Smooth muscle cell (in vitro differentiated cells): ENCODE data around the gene OR51E2. TPM values are rescaled to one million over a fixed set of nuclear protein-coding genes. Genes with fewer than 3 reads are reported as not detected.

Experiments
- DNase-seq: peaks from one replicate; lab custom pipeline; 2025; ENCODE audit not compliant: unreplicated experiment; lab: John Stamatoyannopoulos, UW
- H2AFZ ChIP-seq: fragments of 200-600 bp; sonication (generic); 2 replicates; pipeline ENCODE4 v1.6.0; 2016; ENCODE audit warnings: antibody characterized with exemption, low read depth, mild to moderate bottlenecking
- H3F3A ChIP-seq: fragments of 200-600 bp; sonication (generic); 2 replicates; pipeline ENCODE4 v1.6.0; 2017; ENCODE audit warnings: antibody characterized with exemption, low read depth
- H3K27ac ChIP-seq: fragments of 200-600 bp; sonication (generic); 2 replicates; pipeline ENCODE4 v1.5.1; 2016; ENCODE audit warnings: low read depth, mild to moderate bottlenecking
- H3K27me3 ChIP-seq: fragments of 200-600 bp; sonication (generic); 2 replicates; pipeline ENCODE4 v1.6.1; 2016; ENCODE audit warnings: low read depth, mild to moderate bottlenecking
- H3K36me3 ChIP-seq: fragments of 200-600 bp; sonication (generic); 2 replicates; pipeline ENCODE4 v1.5.1; 2016; ENCODE audit warnings: low read depth
- H3K4me1 ChIP-seq: fragments of 200-600 bp; sonication (generic); 2 replicates; pipeline ENCODE4 v1.5.1; 2016; ENCODE audit warnings: low read depth
- H3K4me2 ChIP-seq: fragments of 200-600 bp; sonication (generic); 2 replicates; pipeline ENCODE4 v1.6.0; 2016; ENCODE audit warnings: mild to moderate bottlenecking
- H3K4me3 ChIP-seq: fragments of 200-600 bp; sonication (generic); 2 replicates; pipeline ENCODE4 v1.5.1; 2016; ENCODE audit warnings: mild to moderate bottlenecking
- H3K79me2 ChIP-seq: fragments of 200-600 bp; sonication (generic); 2 replicates; pipeline ENCODE4 v1.6.0; 2016; ENCODE audit warnings: low read depth, mild to moderate bottlenecking
- H3K9ac ChIP-seq: fragments of 200-600 bp; sonication (generic); 2 replicates; pipeline ENCODE4 v1.6.0; 2016; ENCODE audit warnings: low read depth
- H3K9me3 ChIP-seq: fragments of 200-600 bp; sonication (generic); replicated peaks from 2 replicates; pipeline ENCODE4 v1.5.1; 2016; ENCODE audit warnings: low read depth
- H4K20me1 ChIP-seq: fragments of 200-600 bp; sonication (generic); 2 replicates; pipeline ENCODE4 v1.6.0; 2016; ENCODE audit warnings: low read depth
- CTCF ChIP-seq: fragments of 200-600 bp; sonication (generic); IDR thresholded peaks from 2 replicates; pipeline ENCODE4 v1.5.1; 2017; ENCODE audit warnings: borderline replicate concordance, mild to moderate bottlenecking, antibody characterized with exemption; ENCODE audit not compliant: insufficient read depth, poor library complexity, severe bottlenecking
- WGBS: methylation state at CpG from one replicate; pipeline ENCODE4 v1.1.7; 2016; ENCODE audit warnings: low lambda C conversion rate; 5-methylcytosine and 5-hydroxymethylcytosine counted together
- polyA plus RNA-seq: library from polyadenylated mRNA; unstranded; fragments of >200 nt; fragmentation: Nextera tagmentation; extraction: Ambion mirVana; gene quantifications from 2 replicates; pipeline ENCODE4 v1.2.1, GENCODE V29; 2016
- total RNA-seq: library from RNA; depleted of rRNA; stranded (reverse); fragments of >200 nt; gene quantifications from 2 replicates; pipeline ENCODE4 v1.2.3, GENCODE V29; 2014

Gene OR51E2
- total and polyA plus RNA-seq, 2 experiments from 2014 or later, result not detected

GRCh38 chr11:4647766-4648165, 49.9 kb downstream of the OR51E2 start:
- TF ChIP-seq CTCF, result no peak
- Histone ChIP-seq H3K9me3 (no peaks in the 10 kb centered on the region), H3K79me2 (no peaks in the 10 kb centered on the region), H3K4me1 (no peaks in the 10 kb centered on the region), H3K27ac (no peak overlapping the region), H3K27me3 (peaks cover 4% of the 10 kb centered on the region), H3K4me2 (no peak overlapping the region), H3K9ac (no peak overlapping the region), H3F3A (no peaks in the 10 kb centered on the region), H2AFZ (no peak overlapping the region), H3K4me3 (no peak overlapping the region), H4K20me1 (no peaks in the 10 kb centered on the region), H3K36me3 (no peaks in the 10 kb centered on the region)
- WGBS, result 67% methylated on average over 4 of the region's 4 CpGs
- no peak for DNase-seq

GRCh38 chr11:4645974-4646373, 51.7 kb downstream of the OR51E2 start:
- Histone ChIP-seq H3K4me2 (no peak overlapping the region), H3K9me3 (no peaks in the 10 kb centered on the region), H3F3A (no peaks in the 10 kb centered on the region), H3K27me3 (no peaks in the 10 kb centered on the region), H2AFZ (no peak overlapping the region), H3K4me3 (no peak overlapping the region), H3K36me3 (no peaks in the 10 kb centered on the region), H3K79me2 (no peaks in the 10 kb centered on the region), H3K4me1 (no peaks in the 10 kb centered on the region), H4K20me1 (no peaks in the 10 kb centered on the region), H3K9ac (no peak overlapping the region), H3K27ac (no peak overlapping the region)
- DNase-seq, result no peak
- WGBS, result 84% methylated on average over 2 of the region's 2 CpGs
- no peak for TF ChIP-seq CTCF

- no peaks in the 10 kb centered on the region for H3F3A ChIP-seq
- H3K79me2 ChIP-seq, result no peaks in the 10 kb centered on the region
- H3K27ac ChIP-seq, result no peak overlapping the region
- H3K36me3 ChIP-seq, result no peaks in the 10 kb centered on the region
- H4K20me1 ChIP-seq, result no peaks in the 10 kb centered on the region
- WGBS, result 17% methylated on average over 4 of the region's 4 CpGs
- no peaks in the 10 kb centered on the region for H3K4me1 ChIP-seq
- TF ChIP-seq CTCF, result no peak
- no peaks in the 10 kb centered on the region for H3K27me3 ChIP-seq
- no peak overlapping the region for H3K9ac ChIP-seq
- no peak for DNase-seq
- H2AFZ ChIP-seq, result no peak overlapping the region
- H3K9me3 ChIP-seq, result no peaks in the 10 kb centered on the region
- H3K4me3 ChIP-seq, result no peak overlapping the region
- H3K4me2 ChIP-seq, result no peak overlapping the region
Measured at GRCh38 chr11:4644233-4644632, 53.4 kb downstream of the OR51E2 start.

- Histone ChIP-seq H3K4me3 (no peak within 1 kb of the TSS), H3K79me2 (no peaks in the 10 kb centered on the region), H3K27me3 (no peaks in the 10 kb centered on the region), H3K9ac (no peak within 1 kb of the TSS), H3K27ac (no peak within 1 kb of the TSS), H4K20me1 (no peaks in the 10 kb centered on the region), H3F3A (no peaks in the 10 kb centered on the region), H3K36me3 (no peaks in the 10 kb centered on the region), H3K9me3 (no peaks in the 10 kb centered on the region), H2AFZ (no peak within 1 kb of the TSS), H3K4me2 (no peak within 1 kb of the TSS), H3K4me1 (no peaks in the 10 kb centered on the region)
- 96% methylated on average over 3 of the region's 3 CpGs for WGBS
- no peak for DNase-seq
- no peak for TF ChIP-seq CTCF
Measured at GRCh38 chr11:4643682-4644081, 54.0 kb downstream of the OR51E2 start, which contains the start of gene OR51E1. Gene OR51E1, plus strand, starts transcription at chr11:4643982. Its CDS starts 8,545 bp downstream, at chr11:4652527.
